OCI-LY1 (cell line): ENCODE results near the gene OR5AU1.

Source experiments
- EZH2 ChIP-seq: fragments of 200-600 bp; sonication (generic), shearing (Covaris generic); IDR thresholded peaks from 2 replicates; pipeline ENCODE4 v1.8.0; 2017; ENCODE audit warnings: borderline replicate concordance, mixed run types, mild to moderate bottlenecking, antibody characterized with exemption, low read length, moderate library complexity, mixed read lengths
- TF ChIP-seq, protein P1 (sequence below): fragments of 200-600 bp; sonication (generic), shearing (Covaris generic); IDR thresholded peaks from 2 replicates; pipeline ENCODE4 v1.5.1; 2017; ENCODE audit warnings: mild to moderate bottlenecking, antibody characterized with exemption, low read length, moderate library complexity, mixed read lengths

GRCh38 chr14:21121122-21121521, 34.7 kb downstream of the OR5AU1 start:
- TF ChIP-seq, protein P1, sequence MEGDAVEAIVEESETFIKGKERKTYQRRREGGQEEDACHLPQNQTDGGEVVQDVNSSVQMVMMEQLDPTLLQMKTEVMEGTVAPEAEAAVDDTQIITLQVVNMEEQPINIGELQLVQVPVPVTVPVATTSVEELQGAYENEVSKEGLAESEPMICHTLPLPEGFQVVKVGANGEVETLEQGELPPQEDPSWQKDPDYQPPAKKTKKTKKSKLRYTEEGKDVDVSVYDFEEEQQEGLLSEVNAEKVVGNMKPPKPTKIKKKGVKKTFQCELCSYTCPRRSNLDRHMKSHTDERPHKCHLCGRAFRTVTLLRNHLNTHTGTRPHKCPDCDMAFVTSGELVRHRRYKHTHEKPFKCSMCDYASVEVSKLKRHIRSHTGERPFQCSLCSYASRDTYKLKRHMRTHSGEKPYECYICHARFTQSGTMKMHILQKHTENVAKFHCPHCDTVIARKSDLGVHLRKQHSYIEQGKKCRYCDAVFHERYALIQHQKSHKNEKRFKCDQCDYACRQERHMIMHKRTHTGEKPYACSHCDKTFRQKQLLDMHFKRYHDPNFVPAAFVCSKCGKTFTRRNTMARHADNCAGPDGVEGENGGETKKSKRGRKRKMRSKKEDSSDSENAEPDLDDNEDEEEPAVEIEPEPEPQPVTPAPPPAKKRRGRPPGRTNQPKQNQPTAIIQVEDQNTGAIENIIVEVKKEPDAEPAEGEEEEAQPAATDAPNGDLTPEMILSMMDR: no peak
- no peak for TF ChIP-seq EZH2
